GM19351 (cell line): ENCODE data around the gene CDH23.

Experiments
- ATAC-seq: cut with Tn5 transposase; IDR thresholded peaks from one replicate; pipeline ENCODE4 v1.9.1; 2021; ENCODE audit warnings: mild to moderate bottlenecking, moderate library complexity; ENCODE audit not compliant: unreplicated experiment

CDH23 gene

GRCh38 chr10:71818674-71819260, 422.0 kb downstream of the CDH23 start:
- no peak for ATAC-seq

- ATAC-seq: no peak
These were observed 422.7 kb downstream of the CDH23 start for GRCh38 chr10:71819441-71819861.

GRCh38 chr10:71819985-71820384, 423.3 kb downstream of the CDH23 start:
- no peak for ATAC-seq

- no peak for ATAC-seq
These were observed 424.2 kb downstream of the CDH23 start for GRCh38 chr10:71820966-71821365.

GRCh38 chr10:71821909-71822763, 425.4 kb downstream of the CDH23 start:
- ATAC-seq: no peak

- no peak for ATAC-seq
These were observed 426.6 kb downstream of the CDH23 start for GRCh38 chr10:71823356-71823755.

- no peak for ATAC-seq
These were observed 427.6 kb downstream of the CDH23 start for GRCh38 chr10:71824333-71824732.

GRCh38 chr10:71825217-71825616, 428.5 kb downstream of the CDH23 start:
- no peak for ATAC-seq

GRCh38 chr10:71827852-71828251, 431.1 kb downstream of the CDH23 start:
- no peak for ATAC-seq

- no peak for ATAC-seq
These were observed 432.0 kb downstream of the CDH23 start for GRCh38 chr10:71828702-71829101.

- no peak for ATAC-seq
These were observed 432.5 kb downstream of the CDH23 start for GRCh38 chr10:71829171-71829570.

GRCh38 chr10:71829896-71830295, 433.2 kb downstream of the CDH23 start:
- ATAC-seq: no peak

GRCh38 chr10:71830726-71831125, 434.0 kb downstream of the CDH23 start:
- no peak for ATAC-seq

- no peak for ATAC-seq
These were observed 435.2 kb downstream of the CDH23 start for GRCh38 chr10:71831646-71832552.

- no peak for ATAC-seq
These were observed 436.2 kb downstream of the CDH23 start for GRCh38 chr10:71832967-71833366.

GRCh38 chr10:71833451-71834342, 437.0 kb downstream of the CDH23 start:
- no peak for ATAC-seq

- no peak for ATAC-seq
These were observed 437.6 kb downstream of the CDH23 start for GRCh38 chr10:71834343-71834674.

- ATAC-seq: peak; percentile 94
These were observed 439.2 kb downstream of the CDH23 start for GRCh38 chr10:71835671-71836595.

- peak; percentile 26 for ATAC-seq
These were observed 439.9 kb downstream of the CDH23 start for GRCh38 chr10:71836596-71836974.
